ENCODE measurements around the gene SULT1E1. TPM values are rescaled to one million over a fixed set of nuclear protein-coding genes. Genes with fewer than 3 reads are reported as not detected.

SULT1E1 gene
- total RNA-seq, 1 donor from 2014 or later = not detected

DNA sequence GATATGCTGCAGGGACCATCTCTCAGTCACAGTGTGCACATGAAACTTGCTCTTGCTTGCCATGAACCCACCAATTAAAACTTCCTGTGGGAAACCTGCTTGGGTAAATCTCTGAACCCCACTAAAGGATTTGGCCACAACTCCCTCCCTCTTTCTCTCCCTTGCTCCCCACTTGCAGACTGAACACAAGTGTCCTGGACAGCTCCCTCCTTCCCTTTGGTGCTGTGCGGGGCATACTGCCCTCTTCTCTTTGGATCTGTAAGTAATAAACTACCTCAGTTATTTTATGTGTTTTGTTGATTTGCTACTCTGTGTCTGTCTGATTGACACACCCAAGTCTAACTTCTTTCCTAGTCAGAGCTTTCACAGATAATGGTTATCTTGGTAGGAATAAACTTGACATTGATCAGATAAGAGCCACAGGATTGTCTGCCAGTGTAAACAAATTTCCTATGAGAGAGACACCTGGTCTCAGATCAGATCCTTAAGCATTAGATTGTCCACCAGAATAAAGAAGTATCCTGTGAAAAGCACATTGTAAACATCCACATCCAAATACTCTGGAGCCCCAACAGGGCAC, 41.8 kb downstream of the SULT1E1 start:
- ATAC-seq (ENCODE audit: poor library complexity) = no peak
- intact Hi-C loops (cut with DNase I) = no loop called here
- no peak for DNase-seq

DNA sequence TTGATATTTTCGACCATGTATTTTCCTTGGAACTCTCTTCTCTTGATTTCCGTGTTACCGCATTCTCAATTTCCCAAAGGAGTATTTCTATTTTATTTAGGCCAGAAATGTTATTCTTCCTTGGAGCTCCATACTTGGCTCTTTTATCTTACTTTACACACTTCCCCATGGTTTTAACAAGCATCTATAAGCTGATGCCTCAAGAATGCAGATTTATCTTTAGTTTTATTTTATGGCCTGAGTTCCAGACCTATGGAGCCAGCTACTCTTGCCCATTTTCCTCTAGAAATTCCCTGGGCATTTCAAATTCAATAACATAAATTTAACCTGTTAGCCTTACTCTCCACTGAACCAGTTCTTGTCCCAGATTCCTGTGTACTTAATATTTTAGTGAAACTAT, 43.7 kb downstream of the SULT1E1 start:
- intact Hi-C loops (cut with DNase I) = no loop called here
- no peak for DNase-seq
- ATAC-seq (ENCODE audit: poor library complexity) = no peak

DNA sequence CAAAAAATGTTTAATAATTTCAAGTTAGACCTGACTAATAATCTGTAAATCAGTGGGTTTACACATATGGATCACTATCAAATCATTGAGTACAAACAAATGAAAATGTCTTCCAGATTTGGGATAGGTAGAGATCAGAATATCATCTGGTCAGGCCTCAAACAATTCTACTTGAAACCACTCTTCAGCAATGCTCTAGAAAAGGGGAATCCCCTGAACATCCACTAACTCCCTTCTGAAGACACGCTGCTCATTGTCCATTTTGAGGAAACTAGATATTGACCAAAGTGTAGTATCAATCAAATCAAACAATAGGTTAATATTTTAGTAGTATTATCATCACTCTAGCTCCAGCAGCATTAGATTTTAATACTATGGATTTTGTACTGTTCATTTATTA, 46.3 kb downstream of the SULT1E1 start:
- intact Hi-C loops (cut with DNase I) = no loop called here
- DNase-seq (no peak), ATAC-seq (ENCODE audit: poor library complexity) (no peak)

GRCh38 chr4:69811166-69811565, 48.8 kb downstream of the SULT1E1 start:
- intact Hi-C loops (cut with DNase I) = no loop called here
- no peak for DNase-seq
- no peak for ATAC-seq (ENCODE audit: poor library complexity)

DNA sequence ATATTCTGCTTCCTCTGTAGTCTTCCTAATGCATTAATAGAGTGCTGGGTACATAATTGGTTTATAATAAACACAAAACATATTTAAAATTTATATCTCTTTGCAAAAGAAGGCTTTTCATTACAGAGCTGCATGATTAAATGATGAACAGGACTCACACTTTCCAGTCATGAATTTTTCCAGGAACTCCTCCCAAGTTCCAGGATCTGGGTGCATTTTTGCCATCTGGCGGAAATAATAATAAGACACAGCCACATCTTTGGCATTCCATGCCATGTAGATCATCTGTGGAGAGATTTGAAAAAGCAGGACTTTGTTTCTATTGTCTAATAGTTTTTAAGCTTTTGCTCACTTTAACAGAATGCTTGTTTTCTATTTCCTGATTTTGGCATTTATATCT, 59.3 kb downstream of the SULT1E1 start:
- DNase-seq = no peak
- ATAC-seq (ENCODE audit: poor library complexity) = no peak
- intact Hi-C loops (cut with DNase I) = no loop called here

DNA sequence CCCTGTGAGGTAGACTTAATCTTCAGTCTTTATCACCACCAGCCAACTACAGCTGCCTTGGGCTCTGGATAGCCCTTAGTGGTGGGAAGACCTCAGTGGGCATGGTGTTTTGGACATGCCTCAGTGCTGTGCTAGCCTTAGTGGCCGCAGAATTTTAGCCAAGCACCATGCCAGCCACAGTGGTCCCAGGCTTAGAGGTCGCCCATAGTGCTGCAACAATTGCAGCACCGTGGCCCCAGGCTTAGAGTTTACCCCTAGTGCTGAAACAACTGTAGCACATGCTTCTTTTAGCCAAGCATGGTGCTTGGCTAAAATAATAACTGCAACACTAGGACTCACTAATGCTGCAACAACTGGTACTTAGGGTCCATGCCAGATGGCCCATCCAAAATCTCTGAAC, 60.6 kb downstream of the SULT1E1 start:
- intact Hi-C loops (cut with DNase I) = no loop called here
- no peak for ATAC-seq (ENCODE audit: poor library complexity)
- no peak for DNase-seq

DNA sequence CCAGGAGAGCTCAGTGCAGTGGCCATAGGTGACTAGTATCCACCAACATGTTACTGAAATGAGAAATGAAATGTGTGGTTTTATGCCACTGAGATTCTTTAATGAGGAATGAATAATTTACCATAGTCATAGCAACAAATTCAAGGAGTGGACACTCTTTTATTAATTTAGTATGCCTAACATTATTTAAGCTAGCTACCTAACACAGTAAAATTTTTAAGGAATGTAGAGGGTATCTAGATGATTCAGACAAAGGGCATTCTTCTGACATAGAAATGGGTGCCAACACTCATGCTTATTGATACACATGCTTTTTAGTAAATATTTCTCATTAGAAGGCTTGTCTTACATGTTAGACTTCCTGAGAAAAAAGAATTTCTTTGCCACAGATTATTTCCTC, 66.2 kb downstream of the SULT1E1 start:
- no peak for ATAC-seq (ENCODE audit: poor library complexity)
- no peak for DNase-seq
- intact Hi-C loops (cut with DNase I) = no loop called here

Other genes with a start within 250 kb of the SULT1E1 start
- not detected for gene UGT2A2, start 220.5 kb downstream of the SULT1E1 start, total RNA-seq
- gene UGT2A1, start 206.9 kb downstream of the SULT1E1 start, total RNA-seq = not detected
- gene SULT1B1, start 99.5 kb downstream of the SULT1E1 start, total RNA-seq = 0.89 TPM
- not detected for gene CSN1S1, start 70.9 kb upstream of the SULT1E1 start, total RNA-seq
- gene CSN2, start 105.6 kb upstream of the SULT1E1 start, total RNA-seq = not detected
- not detected for gene STATH, start 135.8 kb upstream of the SULT1E1 start, total RNA-seq
- not detected for gene HTN3, start 168.3 kb upstream of the SULT1E1 start, total RNA-seq
- not detected for gene HTN1, start 190.3 kb upstream of the SULT1E1 start, total RNA-seq

All from Right ventricle myocardium superior (tissue), 1 donor.